Globus pallidus (tissue), 1 donor: ENCODE measurements around the gene DIAPH2.
A peak's percentile ranks its signal among the peaks of the same experiment; 100 is the strongest.

Experiments
- DNase-seq: peaks from one replicate; pipeline ENCODE4 v3.0.0-alpha.2; 2015; ENCODE audit warnings: low spot score

Gene DIAPH2

GRCh38 chrX:97482666-97483300 lies 798.1 kb downstream of the DIAPH2 start:
- DNase-seq = no peak

DNA sequence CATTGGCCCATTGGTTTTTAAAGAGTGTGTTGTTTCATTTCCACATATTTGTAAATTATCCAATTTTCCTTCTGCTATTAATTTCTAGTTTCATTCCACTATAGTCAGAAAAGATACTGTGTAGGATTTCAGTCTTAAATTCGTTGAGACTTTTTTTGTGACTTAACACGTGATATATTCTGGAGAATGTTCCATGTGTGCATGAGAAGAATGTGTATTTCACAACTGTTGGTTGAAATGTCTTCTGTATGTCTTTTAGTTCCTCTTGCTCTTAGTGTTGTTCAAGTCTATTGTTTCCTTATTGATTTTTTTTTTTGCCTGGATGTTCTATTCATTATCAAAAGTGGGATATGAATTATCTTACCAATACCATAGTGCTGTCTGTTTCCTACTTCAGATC lies 806.0 kb downstream of the DIAPH2 start:
- DNase-seq = no peak

DNA sequence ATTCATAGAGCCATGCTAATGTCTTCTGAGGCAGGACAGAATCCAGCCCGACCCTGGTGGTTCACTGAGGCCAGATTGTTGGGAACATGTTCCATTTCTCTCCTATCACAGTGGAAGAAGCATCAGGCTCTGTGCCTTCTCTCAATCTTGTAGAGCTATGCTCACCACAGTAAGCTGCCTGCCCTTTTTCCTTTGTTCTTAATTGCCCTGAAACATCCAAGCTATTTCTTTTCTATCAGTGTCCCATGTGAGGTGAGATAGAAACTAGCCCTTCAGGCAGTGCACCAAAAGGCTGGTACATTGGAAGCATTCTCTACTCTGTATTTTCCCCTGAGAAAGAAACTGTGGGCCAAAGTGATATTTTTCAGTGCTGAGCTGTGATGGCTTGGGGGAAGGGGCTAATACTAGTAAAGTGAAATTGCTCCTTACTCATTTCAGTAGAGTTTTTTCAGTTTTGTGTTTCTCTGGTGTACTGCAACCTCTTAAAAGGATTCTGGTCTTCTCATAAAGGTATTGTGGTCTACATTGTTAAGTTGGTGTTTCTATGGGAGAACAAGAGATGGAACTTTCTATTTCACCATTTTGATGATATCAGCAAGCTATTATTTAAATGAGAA lies 810.2 kb downstream of the DIAPH2 start:
- no peak for DNase-seq

DNA sequence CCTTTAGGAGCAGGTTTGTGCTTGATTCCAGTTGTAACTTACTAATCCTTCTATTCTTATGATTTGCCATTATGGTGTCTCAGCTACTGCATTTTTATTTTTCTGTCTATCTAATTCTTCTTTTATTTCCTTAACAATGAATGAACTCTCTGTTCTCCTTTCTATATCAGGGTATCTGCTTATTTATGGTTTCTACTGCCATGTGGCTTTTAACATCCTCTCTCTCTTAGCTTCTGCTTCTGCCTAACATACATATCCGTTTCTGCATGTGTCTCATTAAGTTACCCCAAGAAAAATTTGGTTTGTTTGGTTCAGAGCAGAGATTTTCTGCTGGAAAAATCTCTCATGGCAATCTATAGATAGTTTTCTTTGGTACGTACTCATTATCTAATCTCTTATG lies 813.5 kb downstream of the DIAPH2 start:
- DNase-seq = no peak

DNA sequence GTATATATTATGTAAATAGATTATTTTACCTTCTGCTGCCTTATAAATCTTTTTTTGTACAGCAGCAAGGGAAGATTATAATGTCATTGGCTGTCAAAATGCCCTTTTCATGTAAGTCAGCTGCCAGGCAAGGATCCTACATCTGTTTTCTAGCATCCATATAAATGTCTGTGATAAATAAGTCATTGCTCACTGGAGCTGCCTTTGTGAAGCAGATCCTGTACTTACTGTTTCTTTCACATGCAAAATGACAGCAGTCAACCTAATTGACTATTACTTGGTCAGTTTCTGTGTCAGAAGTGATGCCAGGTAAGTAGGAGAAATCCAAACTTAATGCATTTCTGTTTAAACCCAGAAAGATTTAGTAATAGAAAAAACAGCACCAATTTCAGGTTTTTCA lies 819.8 kb downstream of the DIAPH2 start:
- no peak for DNase-seq

DNA sequence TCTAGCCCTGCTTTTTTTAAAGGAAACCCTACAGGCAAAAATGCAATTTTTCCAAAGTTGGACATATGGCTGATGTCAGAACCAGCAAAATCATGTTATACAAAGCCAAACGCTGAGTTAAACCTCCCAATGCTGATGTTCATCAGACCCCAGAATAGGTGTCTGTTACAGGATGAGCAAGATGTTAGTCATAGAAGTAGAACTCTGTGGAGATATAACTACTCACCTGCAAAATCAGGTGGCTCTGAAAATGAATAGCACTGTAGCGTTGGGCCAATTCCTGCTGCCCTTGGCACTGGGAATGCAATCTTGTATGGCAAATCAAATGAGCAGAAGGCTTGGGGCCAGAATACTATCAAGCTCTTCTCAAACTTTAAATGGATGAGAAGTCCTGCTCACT lies 833.1 kb downstream of the DIAPH2 start:
- no peak for DNase-seq

DNA sequence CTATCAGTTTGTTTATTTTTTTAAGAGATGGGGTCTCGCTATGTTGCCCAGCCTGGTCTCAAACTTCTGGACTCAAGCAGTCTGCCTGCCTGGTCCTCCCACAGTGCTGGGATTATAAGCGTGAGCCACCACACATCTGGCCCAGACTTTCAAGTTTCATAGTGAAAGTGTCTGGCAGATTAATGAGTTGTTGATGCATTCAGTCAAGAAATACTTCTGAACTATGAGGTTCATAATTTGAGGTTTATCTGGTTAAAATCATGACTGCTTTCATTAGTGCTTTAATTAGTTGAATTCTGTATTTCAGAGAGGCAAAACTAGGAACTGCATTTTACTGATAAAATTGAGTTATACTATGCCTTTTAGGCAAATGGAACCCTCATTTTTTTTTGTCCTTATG lies 837.7 kb downstream of the DIAPH2 start:
- DNase-seq = no peak

- no peak for DNase-seq
These were observed 839.7 kb downstream of the DIAPH2 start for GRCh38 chrX:97524340-97524739.

- no peak for DNase-seq
These were observed 840.4 kb downstream of the DIAPH2 start for GRCh38 chrX:97524997-97525396.

DNA sequence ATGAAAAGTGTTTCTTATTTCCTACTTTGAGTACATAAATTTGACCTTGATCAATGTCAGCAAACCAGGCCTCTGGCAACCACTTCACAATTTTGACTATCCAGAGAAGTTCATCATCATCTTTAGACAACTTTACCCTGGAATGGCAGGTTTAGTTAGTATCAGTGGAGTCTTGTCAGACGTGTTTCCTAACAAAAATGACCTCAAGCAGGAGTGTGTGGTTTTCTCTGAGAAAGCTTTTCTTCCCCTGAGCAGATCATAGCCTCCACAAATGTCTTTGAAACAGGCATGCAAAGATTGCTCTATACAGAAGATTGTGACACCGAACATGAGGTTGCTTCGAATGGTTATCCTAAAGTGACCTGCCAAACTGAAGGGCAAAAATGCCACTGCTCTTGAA lies 841.3 kb downstream of the DIAPH2 start:
- DNase-seq = no peak

DNA sequence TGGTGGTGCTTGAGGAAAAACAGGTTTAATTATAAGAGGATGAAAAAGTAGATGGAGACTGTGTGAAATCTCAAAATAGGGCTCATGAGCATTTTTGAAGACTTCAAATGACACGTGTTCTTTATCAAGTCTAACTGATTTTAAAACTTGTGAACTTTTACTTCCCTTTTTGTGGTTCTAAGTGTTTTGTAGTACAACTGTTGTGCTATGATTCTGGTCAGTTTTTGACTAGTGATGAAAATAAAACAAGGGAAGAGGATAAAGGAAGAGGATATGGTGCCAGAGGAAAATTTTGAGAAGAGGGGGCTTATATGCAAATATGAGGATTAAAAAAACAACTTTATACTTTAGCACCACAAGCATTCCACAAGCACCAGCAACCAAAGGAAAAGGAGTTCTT lies 843.1 kb downstream of the DIAPH2 start:
- DNase-seq = no peak

DNA sequence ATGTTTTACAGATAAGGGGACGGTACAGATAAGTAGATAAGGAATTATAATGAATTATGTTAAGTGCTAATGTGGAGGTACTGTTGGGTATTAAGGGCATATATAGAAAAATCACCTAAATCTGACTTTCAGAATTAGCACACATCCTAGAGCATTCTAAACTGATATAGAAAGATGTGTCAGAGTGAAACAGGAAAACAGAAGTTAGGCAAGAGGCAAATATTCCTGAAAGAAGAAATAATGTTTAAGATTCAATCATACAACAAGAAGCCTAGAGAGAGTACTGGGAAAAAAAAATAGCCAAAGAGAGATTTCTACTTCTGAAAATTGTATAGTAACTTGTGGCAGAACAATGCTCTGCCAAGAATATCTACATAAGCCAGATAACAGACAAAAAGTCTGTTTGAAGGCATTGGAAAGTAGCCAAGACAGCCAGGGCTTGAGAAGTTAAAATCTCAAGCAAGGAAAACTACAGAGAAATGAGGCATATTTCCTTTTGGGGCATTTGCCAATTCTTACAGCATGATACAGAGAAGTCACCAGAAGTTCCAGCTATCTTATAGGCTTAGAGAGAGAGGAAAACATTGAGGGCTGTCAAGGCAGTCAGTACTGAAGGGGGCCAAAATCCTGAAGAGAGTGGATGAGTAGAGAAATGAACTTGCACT lies 845.0 kb downstream of the DIAPH2 start:
- peak; percentile 2 for DNase-seq

DNA sequence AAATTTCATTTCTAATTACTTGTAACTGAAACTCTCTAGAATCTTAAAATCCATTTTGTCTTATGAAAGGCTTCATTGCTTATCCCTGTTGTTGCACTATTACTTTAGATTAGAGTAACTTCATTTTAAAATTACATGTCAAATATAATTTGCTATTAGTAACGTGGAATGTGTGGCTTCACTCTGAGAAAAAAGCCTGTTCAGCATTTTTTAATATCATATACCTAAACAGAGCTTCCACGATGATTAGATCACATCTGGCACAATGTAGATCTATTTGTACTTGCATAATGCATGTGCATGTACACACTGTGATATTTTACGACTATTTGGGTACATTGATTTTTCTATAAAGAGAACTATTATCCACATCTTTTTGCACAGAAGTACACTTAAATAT lies 847.2 kb downstream of the DIAPH2 start:
- DNase-seq = no peak

- no peak for DNase-seq
These were observed 854.1 kb downstream of the DIAPH2 start for GRCh38 chrX:97538745-97539144.

- DNase-seq = no peak
These were observed 855.4 kb downstream of the DIAPH2 start for GRCh38 chrX:97539970-97540519.

- DNase-seq = no peak
These were observed 863.4 kb downstream of the DIAPH2 start for GRCh38 chrX:97547877-97548578.

DNA sequence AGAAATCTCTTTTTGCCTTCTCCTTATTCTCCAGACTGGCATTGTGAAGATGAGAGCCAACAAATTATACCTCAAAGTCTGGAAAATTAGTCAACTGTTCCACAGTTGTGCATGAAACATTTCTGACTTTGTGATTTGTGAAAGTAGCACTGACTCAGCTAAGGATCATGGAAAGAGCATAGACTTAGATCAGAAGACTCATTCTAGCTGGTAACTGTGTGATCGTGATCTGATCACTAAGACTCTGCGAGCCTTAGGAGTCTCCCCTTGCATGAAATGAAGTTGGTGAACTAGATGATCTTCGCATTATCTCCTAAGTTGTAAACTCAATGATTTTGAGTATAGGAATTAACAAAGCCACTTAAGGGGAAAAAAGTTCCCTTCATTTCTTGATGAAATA lies 867.2 kb downstream of the DIAPH2 start:
- DNase-seq = no peak

GRCh38 chrX:97553833-97554232 lies 869.2 kb downstream of the DIAPH2 start:
- no peak for DNase-seq

GRCh38 chrX:97556359-97556758 lies 871.7 kb downstream of the DIAPH2 start:
- DNase-seq = no peak

DNA sequence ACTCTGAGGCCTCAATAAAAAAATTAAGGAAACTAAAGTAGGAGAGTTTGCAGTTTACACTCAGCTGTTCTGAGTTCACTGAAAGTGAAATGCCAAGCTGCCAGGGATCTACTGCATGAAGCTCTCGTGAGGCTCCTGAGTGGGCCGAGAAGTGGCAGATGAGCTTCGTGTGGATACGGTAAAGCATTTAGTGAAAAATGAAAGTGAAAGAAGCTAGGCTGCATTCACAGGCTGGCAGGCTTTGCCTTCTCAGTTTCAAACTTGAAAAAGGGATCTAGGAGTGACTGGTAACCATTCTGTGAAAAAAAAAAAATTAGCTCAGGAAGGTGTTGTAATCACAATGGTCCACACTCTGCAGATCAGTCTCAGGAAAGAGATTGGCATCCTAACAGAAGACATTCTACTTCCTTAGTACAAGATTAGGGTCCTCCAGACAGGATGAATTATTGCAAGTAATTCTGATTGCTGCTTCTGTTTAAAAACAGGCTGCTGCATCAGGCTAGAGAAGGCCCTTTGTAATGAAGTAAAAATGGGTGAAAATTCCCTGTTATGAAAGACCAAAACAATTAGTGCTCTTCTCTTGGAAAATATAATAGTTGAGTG lies 879.0 kb downstream of the DIAPH2 start:
- DNase-seq = peak; percentile 38

- no peak for DNase-seq
These were observed 879.9 kb downstream of the DIAPH2 start for GRCh38 chrX:97564496-97564895.

GRCh38 chrX:97587171-97587570 lies 902.5 kb downstream of the DIAPH2 start:
- DNase-seq = no peak
